Measurements from ENCODE around the gene LRRC63. TPM values are rescaled to one million over a fixed set of nuclear protein-coding genes. Genes with fewer than 3 reads are reported as not detected.

Gene LRRC63
- polyA plus RNA-seq, 1 of the 3 experiments (the other 2 are of a cell fraction) = 0.03 TPM

DNA sequence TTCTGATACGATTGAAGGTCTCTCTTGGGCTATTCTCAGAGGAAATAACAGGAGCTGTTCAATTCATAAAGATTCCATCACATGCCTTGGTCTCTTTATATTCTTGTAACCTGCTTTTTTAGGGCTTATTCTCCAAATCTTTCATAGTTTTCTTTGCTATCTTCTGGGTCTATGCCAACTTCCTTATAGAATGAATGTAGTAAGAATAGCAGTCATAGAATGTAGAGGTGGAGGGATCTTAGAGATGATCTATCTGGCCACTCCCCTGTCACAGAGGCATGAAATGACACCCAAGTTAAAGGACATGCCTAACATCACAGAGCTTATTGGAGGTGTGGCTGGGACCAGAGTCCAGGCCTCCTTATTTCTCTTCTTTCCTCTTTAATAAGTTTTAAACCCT, 42.9 kb upstream of the LRRC63 start:
- no peak for TF ChIP-seq FOSL2 (IDR thresholded peaks at IDR 0.05; ENCODE audit: borderline replicate concordance, low read depth)
- TF ChIP-seq, protein P1, sequence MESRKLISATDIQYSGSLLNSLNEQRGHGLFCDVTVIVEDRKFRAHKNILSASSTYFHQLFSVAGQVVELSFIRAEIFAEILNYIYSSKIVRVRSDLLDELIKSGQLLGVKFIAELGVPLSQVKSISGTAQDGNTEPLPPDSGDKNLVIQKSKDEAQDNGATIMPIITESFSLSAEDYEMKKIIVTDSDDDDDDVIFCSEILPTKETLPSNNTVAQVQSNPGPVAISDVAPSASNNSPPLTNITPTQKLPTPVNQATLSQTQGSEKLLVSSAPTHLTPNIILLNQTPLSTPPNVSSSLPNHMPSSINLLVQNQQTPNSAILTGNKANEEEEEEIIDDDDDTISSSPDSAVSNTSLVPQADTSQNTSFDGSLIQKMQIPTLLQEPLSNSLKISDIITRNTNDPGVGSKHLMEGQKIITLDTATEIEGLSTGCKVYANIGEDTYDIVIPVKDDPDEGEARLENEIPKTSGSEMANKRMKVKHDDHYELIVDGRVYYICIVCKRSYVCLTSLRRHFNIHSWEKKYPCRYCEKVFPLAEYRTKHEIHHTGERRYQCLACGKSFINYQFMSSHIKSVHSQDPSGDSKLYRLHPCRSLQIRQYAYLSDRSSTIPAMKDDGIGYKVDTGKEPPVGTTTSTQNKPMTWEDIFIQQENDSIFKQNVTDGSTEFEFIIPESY (IDR thresholded peaks at IDR 0.05; ENCODE audit: borderline replicate concordance, low read depth) = no peak
- H3K9me3 ChIP-seq = no peaks in the 10 kb centered on the region
- H3K9ac ChIP-seq = no peak overlapping the region
- DNase-seq = no peak
- no peak overlapping the region for H3K27ac ChIP-seq (ENCODE audit: low read depth in 2 of 2, low read length in 1 of 2)
- H3K79me2 ChIP-seq (ENCODE audit: insufficient read depth) = no peaks in the 10 kb centered on the region
- no peak overlapping the region for H2AFZ ChIP-seq (ENCODE audit: low read depth)
- H3K9me2 ChIP-seq = no peaks in the 10 kb centered on the region
- no peaks in the 10 kb centered on the region for H3K36me3 ChIP-seq (replicated peaks in 1 of 2; ENCODE audit: control insufficient read depth in 1 of 2, insufficient read depth in 2 of 2, low read length in 1 of 2)
- H3K27me3 ChIP-seq (ENCODE audit: insufficient read depth) = no peaks in the 10 kb centered on the region
- H3F3A ChIP-seq (replicated peaks; ENCODE audit: insufficient read depth) = no peaks in the 10 kb centered on the region
- WGBS (ENCODE audit: low lambda C conversion rate) = 63% methylated on average over 1 of the region's 1 CpG
- H3K4me2 ChIP-seq = no peak overlapping the region
- ChIA-PET CTCF (interaction anchor here (1.0 to 2.0 kb wide), 3 partner anchors 8 to 545 kb away, joined by 3 to 10 read pairs (median 4); partner anchors contain the start of gene LCP1), POLR2A (no interaction called here)
- H4K20me1 ChIP-seq (ENCODE audit: insufficient read depth) = no peaks in the 10 kb centered on the region
- no peak overlapping the region for H3K4me3 ChIP-seq (ENCODE audit: low read depth in 2 of 2, low read length in 1 of 2)
- H3K4me1 ChIP-seq (ENCODE audit: control insufficient read depth in 1 of 2, insufficient read depth in 2 of 2, low read depth in 1 of 2, low read length in 1 of 2) = peaks cover 0 to 5% of the 10 kb centered on the region in 2 experiments; a peak in 2 of 4 replicates

DNA sequence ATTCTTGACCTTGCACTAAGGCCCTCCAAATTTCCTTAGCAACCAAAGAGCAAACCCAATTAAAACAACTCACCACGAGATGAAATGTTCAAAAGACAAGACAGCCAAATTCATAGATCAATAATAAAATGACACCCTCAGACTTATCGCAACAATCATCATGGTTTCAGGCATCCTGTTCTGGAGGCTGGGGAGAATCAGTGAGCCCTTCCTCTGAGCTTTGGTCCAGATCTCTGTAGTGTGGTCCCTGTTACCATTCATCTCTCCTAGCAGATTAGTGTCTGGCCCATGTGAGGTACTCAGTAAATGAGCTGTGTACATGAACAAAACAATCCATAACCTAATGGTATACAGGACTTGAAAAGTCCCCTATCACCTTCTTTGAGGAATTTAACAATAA, 42.0 kb upstream of the LRRC63 start:
- H3K36me3 ChIP-seq (replicated peaks in 1 of 2; ENCODE audit: control insufficient read depth in 1 of 2, insufficient read depth in 2 of 2, low read length in 1 of 2) = no peaks in the 10 kb centered on the region
- no peak for TF ChIP-seq FOSL2 (IDR thresholded peaks at IDR 0.05; ENCODE audit: borderline replicate concordance, low read depth)
- TF ChIP-seq, protein P2, sequence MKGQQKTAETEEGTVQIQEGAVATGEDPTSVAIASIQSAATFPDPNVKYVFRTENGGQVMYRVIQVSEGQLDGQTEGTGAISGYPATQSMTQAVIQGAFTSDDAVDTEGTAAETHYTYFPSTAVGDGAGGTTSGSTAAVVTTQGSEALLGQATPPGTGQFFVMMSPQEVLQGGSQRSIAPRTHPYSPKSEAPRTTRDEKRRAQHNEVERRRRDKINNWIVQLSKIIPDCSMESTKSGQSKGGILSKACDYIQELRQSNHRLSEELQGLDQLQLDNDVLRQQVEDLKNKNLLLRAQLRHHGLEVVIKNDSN (IDR thresholded peaks at IDR 0.05; ENCODE audit: borderline replicate concordance, low read depth) = no peak
- no peaks in the 10 kb centered on the region for H4K20me1 ChIP-seq (ENCODE audit: insufficient read depth)
- no peaks in the 10 kb centered on the region for H3K79me2 ChIP-seq (ENCODE audit: insufficient read depth)
- no peaks in the 10 kb centered on the region for H3K27me3 ChIP-seq (ENCODE audit: insufficient read depth)
- DNase-seq = no peak
- H3F3A ChIP-seq (replicated peaks; ENCODE audit: insufficient read depth) = no peaks in the 10 kb centered on the region
- H3K4me3 ChIP-seq (ENCODE audit: low read depth in 2 of 2, low read length in 1 of 2) = no peak overlapping the region
- peaks cover 0 to 5% of the 10 kb centered on the region in 2 experiments; a peak in 2 of 4 replicates for H3K4me1 ChIP-seq (ENCODE audit: control insufficient read depth in 1 of 2, insufficient read depth in 2 of 2, low read depth in 1 of 2, low read length in 1 of 2)
- H3K9me2 ChIP-seq = no peaks in the 10 kb centered on the region
- no peak overlapping the region for H3K27ac ChIP-seq (ENCODE audit: low read depth in 2 of 2, low read length in 1 of 2)
- no peak overlapping the region for H3K9ac ChIP-seq
- no peak overlapping the region for H2AFZ ChIP-seq (ENCODE audit: low read depth)
- WGBS (ENCODE audit: low lambda C conversion rate) = 70% methylated on average over 2 of the region's 2 CpGs
- CTCF ChIA-PET = interaction anchor here (2.0 to 4.8 kb wide), 2 partner anchors 9 to 10 kb away, joined by 10 to 29 read pairs; no protein-coding TSS in a partner anchor
- no peaks in the 10 kb centered on the region for H3K9me3 ChIP-seq
- H3K4me2 ChIP-seq = no peak overlapping the region
- POLR2A ChIA-PET = no interaction called here

DNA sequence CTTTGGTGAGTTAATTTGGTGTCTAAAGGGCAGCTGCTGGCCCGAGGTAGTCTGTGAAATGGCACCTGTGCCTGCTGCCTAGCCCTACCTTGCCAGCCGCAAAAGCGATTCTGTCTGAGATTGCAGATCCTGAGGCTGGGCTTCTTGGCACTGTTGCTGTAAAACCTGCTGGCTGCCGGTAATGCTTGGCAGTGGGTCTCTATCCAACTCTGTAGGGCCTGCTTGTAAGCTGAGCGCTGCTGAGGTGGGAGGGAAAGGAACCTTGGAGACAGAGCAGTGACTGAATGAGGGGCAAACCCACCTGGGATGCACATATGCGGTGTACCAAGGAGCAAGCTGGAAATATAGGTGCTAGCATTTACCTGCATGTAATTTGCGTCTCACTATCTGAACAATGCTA, 41.5 kb upstream of the LRRC63 start:
- no peaks in the 10 kb centered on the region for H3F3A ChIP-seq (replicated peaks; ENCODE audit: insufficient read depth)
- H3K79me2 ChIP-seq (ENCODE audit: insufficient read depth) = no peaks in the 10 kb centered on the region
- WGBS (ENCODE audit: low lambda C conversion rate) = 78% methylated on average over 7 of the region's 7 CpGs
- CTCF ChIA-PET = interaction anchor here (0.8 to 4.8 kb wide), 3 partner anchors 11 to 119 kb away, joined by 3 to 29 read pairs (median 4); no protein-coding TSS in a partner anchor
- no peak overlapping the region for H3K4me2 ChIP-seq
- no peaks in the 10 kb centered on the region for H3K27me3 ChIP-seq (ENCODE audit: insufficient read depth)
- no peak overlapping the region for H3K9ac ChIP-seq
- no peaks in the 10 kb centered on the region for H3K9me2 ChIP-seq
- H3K9me3 ChIP-seq = no peaks in the 10 kb centered on the region
- no peak for DNase-seq
- TF ChIP-seq ELF1 (IDR thresholded peaks at IDR 0.05) (no peak), GABPA (IDR thresholded peaks at IDR 0.05; ENCODE audit: low read depth) (no peak), TAF1 (IDR thresholded peaks at IDR 0.05; ENCODE audit: borderline replicate concordance, low read depth, low read length) (no peak), RCOR1 (IDR thresholded peaks at IDR 0.05; ENCODE audit: low read length) (no peak), FOXM1 (IDR thresholded peaks at IDR 0.05; ENCODE audit: low read depth) (no peak), SMC3 (IDR thresholded peaks at IDR 0.05; ENCODE audit: low read depth, low read length) (no peak), JUND (IDR thresholded peaks at IDR 0.05) (no peak)
- TF ChIP-seq, protein P3, sequence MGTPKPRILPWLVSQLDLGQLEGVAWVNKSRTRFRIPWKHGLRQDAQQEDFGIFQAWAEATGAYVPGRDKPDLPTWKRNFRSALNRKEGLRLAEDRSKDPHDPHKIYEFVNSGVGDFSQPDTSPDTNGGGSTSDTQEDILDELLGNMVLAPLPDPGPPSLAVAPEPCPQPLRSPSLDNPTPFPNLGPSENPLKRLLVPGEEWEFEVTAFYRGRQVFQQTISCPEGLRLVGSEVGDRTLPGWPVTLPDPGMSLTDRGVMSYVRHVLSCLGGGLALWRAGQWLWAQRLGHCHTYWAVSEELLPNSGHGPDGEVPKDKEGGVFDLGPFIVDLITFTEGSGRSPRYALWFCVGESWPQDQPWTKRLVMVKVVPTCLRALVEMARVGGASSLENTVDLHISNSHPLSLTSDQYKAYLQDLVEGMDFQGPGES (IDR thresholded peaks at IDR 0.05; ENCODE audit: low read depth, low read length) = no peak
- TF ChIP-seq, protein P4, sequence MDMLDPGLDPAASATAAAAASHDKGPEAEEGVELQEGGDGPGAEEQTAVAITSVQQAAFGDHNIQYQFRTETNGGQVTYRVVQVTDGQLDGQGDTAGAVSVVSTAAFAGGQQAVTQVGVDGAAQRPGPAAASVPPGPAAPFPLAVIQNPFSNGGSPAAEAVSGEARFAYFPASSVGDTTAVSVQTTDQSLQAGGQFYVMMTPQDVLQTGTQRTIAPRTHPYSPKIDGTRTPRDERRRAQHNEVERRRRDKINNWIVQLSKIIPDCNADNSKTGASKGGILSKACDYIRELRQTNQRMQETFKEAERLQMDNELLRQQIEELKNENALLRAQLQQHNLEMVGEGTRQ (IDR thresholded peaks at IDR 0.05; ENCODE audit: borderline replicate concordance, low read depth, low read length) = no peak
- TF ChIP-seq, protein P5, sequence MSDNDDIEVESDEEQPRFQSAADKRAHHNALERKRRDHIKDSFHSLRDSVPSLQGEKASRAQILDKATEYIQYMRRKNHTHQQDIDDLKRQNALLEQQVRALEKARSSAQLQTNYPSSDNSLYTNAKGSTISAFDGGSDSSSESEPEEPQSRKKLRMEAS (IDR thresholded peaks at IDR 0.05; ENCODE audit: low read depth) = no peak
- TF ChIP-seq, protein P2 (IDR thresholded peaks at IDR 0.05; ENCODE audit: borderline replicate concordance, low read depth) = no peak
- peaks cover 0 to 5% of the 10 kb centered on the region in 2 experiments; a peak in 2 of 4 replicates for H3K4me1 ChIP-seq (ENCODE audit: control insufficient read depth in 1 of 2, insufficient read depth in 2 of 2, low read depth in 1 of 2, low read length in 1 of 2)
- no peak overlapping the region for H3K4me3 ChIP-seq (ENCODE audit: low read depth in 2 of 2, low read length in 1 of 2)
- no peaks in the 10 kb centered on the region for H4K20me1 ChIP-seq (ENCODE audit: insufficient read depth)
- H3K27ac ChIP-seq (ENCODE audit: low read depth in 2 of 2, low read length in 1 of 2) = no peak overlapping the region
- POLR2A ChIA-PET = no interaction called here
- no peaks in the 10 kb centered on the region for H3K36me3 ChIP-seq (replicated peaks in 1 of 2; ENCODE audit: control insufficient read depth in 1 of 2, insufficient read depth in 2 of 2, low read length in 1 of 2)
- no peak overlapping the region for H2AFZ ChIP-seq (ENCODE audit: low read depth)
